Calu3 (cell line): ENCODE measurements around the gene NDUFB6. TPM values are rescaled to one million over a fixed set of nuclear protein-coding genes. Genes with fewer than 3 reads are reported as not detected.

Experiments used
- BruUV-seq: library from RNA; stranded (reverse); fragments of 400-500 nt; replicated peaks from 2 replicates; lab custom pipeline; 2021; lab: Mats Ljungman, UMichigan
- CTCF ChIA-PET: fragments of 300-600 bp; sonication (Branson Sonifier 250); formaldehyde crosslinking; loops from one replicate; lab custom pipeline; 2022; ENCODE audit warnings: antibody characterized with exemption; lab: Charles Lee
- DNase-seq: peaks from one replicate; pipeline ENCODE4 v3.0.0; 2022
- H3K27ac Mint-ChIP-seq: one replicate; pipeline ENCODE4 v1.8.0; 2022; ENCODE audit warnings: mixed read lengths; ENCODE audit not compliant: unreplicated experiment
- H3K27me3 Mint-ChIP-seq: one replicate; pipeline ENCODE4 v1.8.0; 2022; ENCODE audit warnings: mixed read lengths; ENCODE audit not compliant: unreplicated experiment
- H3K36me3 Mint-ChIP-seq: one replicate; pipeline ENCODE4 v1.8.0; 2022; ENCODE audit warnings: mild to moderate bottlenecking, moderate library complexity, mixed read lengths; ENCODE audit not compliant: insufficient read depth, unreplicated experiment
- H3K4me1 Mint-ChIP-seq: one replicate; pipeline ENCODE4 v1.8.0; 2022; ENCODE audit warnings: mild to moderate bottlenecking, low read depth, mixed read lengths; ENCODE audit not compliant: unreplicated experiment
- H3K4me3 Mint-ChIP-seq: one replicate; pipeline ENCODE4 v1.8.0; 2022; ENCODE audit warnings: mild to moderate bottlenecking, low read depth, moderate library complexity, mixed read lengths; ENCODE audit not compliant: unreplicated experiment
- H3K9me3 Mint-ChIP-seq: one replicate; pipeline ENCODE4 v1.8.0; 2022; ENCODE audit warnings: low read depth, mixed read lengths; ENCODE audit not compliant: unreplicated experiment
- CTCF ChIP-seq: fragments of 200-600 bp; IDR thresholded peaks from one replicate; pipeline ENCODE4 v1.8.0; 2022; ENCODE audit warnings: antibody characterized with exemption; ENCODE audit not compliant: unreplicated experiment
- intact Hi-C: fragments of 100-400 bp; cut with micrococcal nuclease; formaldehyde crosslinking; loops from one replicate; pipeline ENCODE4 v1.10.0; 2022; ENCODE audit not compliant: unreplicated experiment
- total RNA-seq: library from RNA; stranded (reverse); gene quantifications from 2 replicates; pipeline ENCODE4 v1.2.3, GENCODE V29; 2022

The NDUFB6 gene
- total RNA-seq, 1 experiment from 2014 or later: 48.1 TPM

- H3K27me3 Mint-ChIP-seq: no peaks in the 10 kb centered on the region
- peaks cover 18% of the 10 kb centered on the region for H3K4me1 Mint-ChIP-seq
- BruUV-seq: no TSS peak
- no peak overlapping the region for H3K4me3 Mint-ChIP-seq
- H3K27ac Mint-ChIP-seq: no peak overlapping the region
- TF ChIP-seq CTCF: no peak
- H3K36me3 Mint-ChIP-seq: no peaks in the 10 kb centered on the region
- no peaks in the 10 kb centered on the region for H3K9me3 Mint-ChIP-seq
- intact Hi-C loops: loop anchor here (1.0 kb wide), 2 partner anchors 114 to 379 kb away; no protein-coding TSS in a partner anchor
- CTCF ChIA-PET: interaction anchor here (1.0 to 1.9 kb wide), 5 partner anchors 9 to 379 kb away, joined by 3 to 13 read pairs (median 5); no protein-coding TSS in a partner anchor
- DNase-seq: no peak
Observed at GRCh38 chr9:32589083-32589723, 16.2 kb upstream of the NDUFB6 start.

- intact Hi-C loops: no loop called here
- H3K9me3 Mint-ChIP-seq: no peaks in the 10 kb centered on the region
- H3K4me3 Mint-ChIP-seq: no peak overlapping the region
- H3K27ac Mint-ChIP-seq: no peak overlapping the region
- H3K27me3 Mint-ChIP-seq: no peaks in the 10 kb centered on the region
- peaks cover 18% of the 10 kb centered on the region for H3K4me1 Mint-ChIP-seq
- TF ChIP-seq CTCF: no peak
- no peak for DNase-seq
- BruUV-seq: no TSS peak
- CTCF ChIA-PET: interaction anchor here (1.9 kb wide), 1 partner anchor 8 kb away, joined by 9 read pairs; no protein-coding TSS in a partner anchor
- no peaks in the 10 kb centered on the region for H3K36me3 Mint-ChIP-seq
Observed at GRCh38 chr9:32587901-32588300, 14.9 kb upstream of the NDUFB6 start.

- Mint-ChIP-seq H3K9me3 (no peaks in the 10 kb centered on the region), H3K27me3 (no peaks in the 10 kb centered on the region), H3K4me1 (peaks cover 22% of the 10 kb centered on the region), H3K27ac (no peak overlapping the region), H3K4me3 (no peak overlapping the region), H3K36me3 (no peaks in the 10 kb centered on the region)
- BruUV-seq: no TSS peak
- CTCF ChIA-PET: no interaction called here
- no peak for TF ChIP-seq CTCF
- intact Hi-C loops: no loop called here
- DNase-seq: no peak
Observed at GRCh38 chr9:32584784-32585183, 11.8 kb upstream of the NDUFB6 start.

- no TSS peak for BruUV-seq
- Mint-ChIP-seq H3K9me3 (no peaks in the 10 kb centered on the region), H3K27me3 (no peaks in the 10 kb centered on the region), H3K27ac (no peak overlapping the region), H3K36me3 (no peaks in the 10 kb centered on the region), H3K4me3 (no peak overlapping the region), H3K4me1 (peaks cover 29% of the 10 kb centered on the region)
- peak; percentile 49 for DNase-seq
- no peak for TF ChIP-seq CTCF
- intact Hi-C loops: loop anchor here (1.0 kb wide), 1 partner anchor 387 kb away; no protein-coding TSS in a partner anchor
- CTCF ChIA-PET: interaction anchor here (0.7 to 4.3 kb wide), 7 partner anchors 8 to 388 kb away, joined by 3 to 86 read pairs (median 3); partner anchors contain the start of gene NDUFB6
Observed at GRCh38 chr9:32581512-32582143, 8.7 kb upstream of the NDUFB6 start.
